ENCODE measurements around the gene ACKR3.

Gene ACKR3

GRCh38 chr2:236569573-236569973, at the start of gene ACKR3:
Gene ACKR3, plus strand, starts transcription at chr2:236569825. Its CDS starts 10,641 bp downstream, at chr2:236580466.
- DNase-seq, result peak; percentile 90

- DNase-seq, result no peak
Observed at GRCh38 chr2:236521556-236521955, 48.1 kb upstream of the ACKR3 start.

GRCh38 chr2:236523249-236523648, 46.4 kb upstream of the ACKR3 start:
- no peak for DNase-seq

GRCh38 chr2:236525411-236525997, 44.1 kb upstream of the ACKR3 start:
- DNase-seq, result no peak

GRCh38 chr2:236526455-236527158, 43.0 kb upstream of the ACKR3 start:
- DNase-seq, result no peak

- DNase-seq, result no peak
Observed at GRCh38 chr2:236527159-236527630, 42.4 kb upstream of the ACKR3 start.

- DNase-seq, result no peak
Observed at GRCh38 chr2:236529606-236530005, 40.0 kb upstream of the ACKR3 start.

GRCh38 chr2:236530512-236530911, 39.1 kb upstream of the ACKR3 start:
- no peak for DNase-seq

GRCh38 chr2:236531195-236531594, 38.4 kb upstream of the ACKR3 start:
- DNase-seq, result no peak

GRCh38 chr2:236531996-236532395, 37.6 kb upstream of the ACKR3 start:
- no peak for DNase-seq

GRCh38 chr2:236533343-236533742, 36.3 kb upstream of the ACKR3 start:
- DNase-seq, result no peak

GRCh38 chr2:236535024-236535423, 34.6 kb upstream of the ACKR3 start:
- no peak for DNase-seq

- DNase-seq, result peak; percentile 67
Observed at GRCh38 chr2:236536727-236537398, 32.8 kb upstream of the ACKR3 start.

- DNase-seq, result no peak
Observed at GRCh38 chr2:236538242-236538641, 31.4 kb upstream of the ACKR3 start.

- no peak for DNase-seq
Observed at GRCh38 chr2:236541008-236541562, 28.5 kb upstream of the ACKR3 start.

GRCh38 chr2:236544362-236544761, 25.3 kb upstream of the ACKR3 start:
- DNase-seq, result no peak

GRCh38 chr2:236545248-236545658, 24.4 kb upstream of the ACKR3 start:
- DNase-seq, result no peak

GRCh38 chr2:236545814-236546480, 23.7 kb upstream of the ACKR3 start:
- DNase-seq, result peak; percentile 52

- DNase-seq, result peak; percentile 53
Observed at GRCh38 chr2:236546561-236547002, 23.0 kb upstream of the ACKR3 start.

- no peak for DNase-seq
Observed at GRCh38 chr2:236547725-236548124, 21.9 kb upstream of the ACKR3 start.

GRCh38 chr2:236548179-236548921, 21.3 kb upstream of the ACKR3 start:
- no peak for DNase-seq

- no peak for DNase-seq
Observed at GRCh38 chr2:236549165-236549564, 20.5 kb upstream of the ACKR3 start.

Data from CD4-positive, alpha-beta T cell treated with Interleukin-17A for 1 hour (primary cell).